Measurements from ENCODE around the gene ZC3H13.

ZC3H13 gene, protein sequence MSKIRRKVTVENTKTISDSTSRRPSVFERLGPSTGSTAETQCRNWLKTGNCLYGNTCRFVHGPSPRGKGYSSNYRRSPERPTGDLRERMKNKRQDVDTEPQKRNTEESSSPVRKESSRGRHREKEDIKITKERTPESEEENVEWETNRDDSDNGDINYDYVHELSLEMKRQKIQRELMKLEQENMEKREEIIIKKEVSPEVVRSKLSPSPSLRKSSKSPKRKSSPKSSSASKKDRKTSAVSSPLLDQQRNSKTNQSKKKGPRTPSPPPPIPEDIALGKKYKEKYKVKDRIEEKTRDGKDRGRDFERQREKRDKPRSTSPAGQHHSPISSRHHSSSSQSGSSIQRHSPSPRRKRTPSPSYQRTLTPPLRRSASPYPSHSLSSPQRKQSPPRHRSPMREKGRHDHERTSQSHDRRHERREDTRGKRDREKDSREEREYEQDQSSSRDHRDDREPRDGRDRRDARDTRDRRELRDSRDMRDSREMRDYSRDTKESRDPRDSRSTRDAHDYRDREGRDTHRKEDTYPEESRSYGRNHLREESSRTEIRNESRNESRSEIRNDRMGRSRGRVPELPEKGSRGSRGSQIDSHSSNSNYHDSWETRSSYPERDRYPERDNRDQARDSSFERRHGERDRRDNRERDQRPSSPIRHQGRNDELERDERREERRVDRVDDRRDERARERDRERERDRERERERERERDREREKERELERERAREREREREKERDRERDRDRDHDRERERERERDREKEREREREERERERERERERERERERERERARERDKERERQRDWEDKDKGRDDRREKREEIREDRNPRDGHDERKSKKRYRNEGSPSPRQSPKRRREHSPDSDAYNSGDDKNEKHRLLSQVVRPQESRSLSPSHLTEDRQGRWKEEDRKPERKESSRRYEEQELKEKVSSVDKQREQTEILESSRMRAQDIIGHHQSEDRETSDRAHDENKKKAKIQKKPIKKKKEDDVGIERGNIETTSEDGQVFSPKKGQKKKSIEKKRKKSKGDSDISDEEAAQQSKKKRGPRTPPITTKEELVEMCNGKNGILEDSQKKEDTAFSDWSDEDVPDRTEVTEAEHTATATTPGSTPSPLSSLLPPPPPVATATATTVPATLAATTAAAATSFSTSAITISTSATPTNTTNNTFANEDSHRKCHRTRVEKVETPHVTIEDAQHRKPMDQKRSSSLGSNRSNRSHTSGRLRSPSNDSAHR (N-terminal part only)

DNA sequence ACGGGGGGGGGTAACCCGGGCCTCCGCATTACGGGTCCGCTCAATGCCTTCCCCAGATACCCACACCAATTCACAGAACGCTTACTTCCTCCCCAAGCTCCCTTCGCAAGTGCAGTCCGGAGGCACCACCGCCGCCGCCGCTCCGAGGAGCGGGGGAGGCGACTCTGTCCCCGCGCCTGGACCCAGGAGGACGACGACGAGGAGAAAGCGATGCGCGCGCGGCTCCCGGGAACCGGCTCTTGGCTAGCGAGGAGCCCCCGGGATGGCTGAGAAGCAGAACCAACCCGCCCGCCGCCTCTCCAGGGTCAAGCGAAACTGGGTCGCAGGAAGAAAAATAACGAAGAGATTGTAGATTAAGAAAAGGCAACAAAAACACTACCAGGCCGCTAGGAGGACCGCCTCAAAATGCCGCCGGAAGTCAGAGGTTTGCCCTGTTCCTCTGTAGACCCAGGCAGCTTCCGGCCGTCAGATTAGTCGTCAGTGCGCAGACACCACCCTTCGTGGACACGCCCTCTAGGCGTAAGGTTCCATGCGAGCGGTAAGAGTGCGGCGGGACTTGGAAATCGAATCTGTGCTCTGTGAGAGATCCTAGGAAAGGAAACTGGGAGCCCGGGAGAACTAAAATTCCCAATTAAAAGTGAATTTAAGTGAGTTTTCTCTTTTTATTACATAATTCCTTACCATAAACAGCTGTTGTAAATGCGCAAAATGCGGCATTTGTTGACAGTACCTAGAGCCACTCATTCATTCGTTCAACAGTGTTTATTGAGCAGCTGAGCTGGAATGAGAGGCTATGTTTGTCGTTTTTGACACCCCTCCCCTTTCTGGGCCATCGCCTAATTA, at the start of gene ZC3H13:
Gene ZC3H13 (minus strand): TSS at position 428 of the 843 bp plus-strand sequence. CDS start 7,239 bp downstream, outside the sequence.
- peak; percentile 81 for DNase-seq

GRCh38 chr13:46102255-46102605, 49.7 kb upstream of the ZC3H13 start:
- DNase-seq, result no peak

GRCh38 chr13:46101484-46102254, 49.1 kb upstream of the ZC3H13 start:
- DNase-seq, result no peak

DNA sequence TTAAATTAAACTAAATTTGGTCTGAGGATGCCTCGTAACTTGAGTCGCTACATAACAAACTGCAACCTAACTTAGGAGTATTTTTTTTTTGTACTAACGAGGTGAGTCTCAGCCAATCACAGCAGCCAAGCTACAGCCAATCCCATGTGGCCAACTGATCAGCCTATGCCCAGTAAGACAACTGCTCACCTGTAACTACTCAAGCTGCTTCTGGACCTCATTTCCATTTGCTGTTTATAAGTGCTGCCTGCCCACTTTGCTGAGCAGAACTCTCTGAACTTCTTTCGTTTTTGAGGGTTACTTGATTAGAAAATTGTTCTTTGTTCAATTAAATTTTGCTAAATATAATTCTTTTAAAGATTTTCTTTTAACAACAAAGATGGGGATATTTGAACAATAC, 48.5 kb upstream of the ZC3H13 start:
- no peak for DNase-seq

GRCh38 chr13:46100191-46100815, 47.8 kb upstream of the ZC3H13 start:
- DNase-seq, result no peak

DNA sequence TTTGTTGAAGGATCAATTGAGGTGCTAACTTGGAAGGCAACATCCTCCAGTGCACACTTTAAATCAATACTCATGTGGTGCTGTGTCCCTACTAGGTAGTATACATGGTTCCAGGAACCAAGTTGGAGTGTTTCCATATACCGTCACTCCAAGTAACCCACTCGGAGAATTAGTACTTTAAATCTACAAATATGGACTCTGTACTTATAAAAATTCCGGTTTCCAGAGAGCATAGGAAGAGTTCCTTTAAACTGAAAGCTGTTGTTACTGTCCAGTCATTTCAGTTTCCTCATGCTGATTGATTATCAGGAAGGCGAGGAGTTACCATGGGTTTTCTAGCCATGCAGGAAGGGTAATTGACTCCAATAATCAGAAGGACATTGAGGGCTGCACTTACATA, 45.1 kb upstream of the ZC3H13 start:
- DNase-seq, result no peak

GRCh38 chr13:46097015-46097414, 44.5 kb upstream of the ZC3H13 start:
- DNase-seq, result no peak

DNA sequence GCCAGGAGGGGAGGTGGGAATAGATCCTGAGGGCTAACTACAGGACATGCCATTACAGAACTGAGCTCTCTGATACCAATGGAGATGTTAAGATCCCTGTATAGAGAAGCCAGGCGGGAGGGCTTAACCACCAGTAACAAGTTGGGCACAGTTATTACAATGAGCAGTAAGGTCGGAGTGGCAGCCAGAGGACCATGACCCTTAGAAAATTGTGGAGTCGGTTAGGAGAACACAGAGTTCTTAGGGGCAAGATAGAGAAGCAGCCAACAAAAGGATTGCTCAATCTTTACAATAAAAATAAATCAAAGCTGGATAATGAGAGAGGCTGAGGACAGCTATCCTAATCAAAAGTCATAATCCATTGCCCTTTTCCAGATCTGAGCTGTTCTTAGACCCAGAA, 41.9 kb upstream of the ZC3H13 start:
- no peak for DNase-seq

DNA sequence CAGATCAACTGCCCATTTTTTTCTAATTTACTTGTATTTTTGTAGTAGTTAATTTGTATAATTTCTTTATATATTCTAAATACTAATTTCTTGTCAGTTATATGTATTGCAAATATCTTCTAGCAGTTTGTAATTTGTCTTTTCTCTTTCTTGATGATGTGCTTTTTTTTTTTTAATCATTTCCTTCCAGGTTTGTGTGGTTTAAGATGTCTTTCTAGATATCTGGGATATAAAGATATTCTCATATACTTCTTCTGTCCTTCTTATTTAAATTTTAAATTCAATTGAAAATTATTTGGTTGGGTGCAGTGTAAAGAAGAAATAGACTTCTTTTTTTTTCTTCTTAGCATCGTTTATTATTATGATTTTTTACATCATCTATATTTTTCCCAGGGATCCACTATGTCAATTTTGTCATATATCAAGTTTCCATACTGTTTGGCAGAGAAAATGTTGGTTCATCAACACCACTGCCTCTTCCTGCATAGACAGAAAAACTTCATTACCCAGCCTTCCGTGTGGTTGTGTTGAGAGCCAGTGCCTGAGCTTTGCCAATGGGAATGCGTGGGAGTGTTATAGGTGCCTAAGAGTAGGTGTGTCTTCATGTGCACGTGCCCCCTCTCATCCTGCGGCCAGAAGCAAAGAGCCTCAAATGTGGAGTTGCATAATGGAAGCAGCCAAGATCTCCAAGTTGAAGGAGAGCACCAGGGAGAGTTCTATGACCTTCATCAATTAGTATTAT, 36.4 kb upstream of the ZC3H13 start:
- DNase-seq, result no peak

DNA sequence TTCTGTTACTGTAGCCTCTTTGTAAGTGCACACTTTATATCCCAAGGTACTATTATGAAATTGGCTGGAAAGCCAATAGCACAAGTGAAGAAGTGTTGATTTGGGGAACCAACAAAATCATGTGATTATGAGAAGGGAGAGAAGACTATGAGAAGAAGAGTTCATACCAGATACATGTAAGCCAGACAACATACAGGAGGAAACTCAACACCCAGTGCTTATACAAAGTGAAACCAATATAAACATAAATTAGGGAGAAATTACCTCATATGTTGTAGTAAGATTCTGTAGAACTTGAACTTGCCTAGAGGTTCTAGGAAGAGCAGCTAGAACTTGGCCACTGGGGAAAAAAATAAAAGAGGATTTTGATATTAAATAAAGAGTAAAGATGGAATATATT, 34.9 kb upstream of the ZC3H13 start:
- no peak for DNase-seq

DNA sequence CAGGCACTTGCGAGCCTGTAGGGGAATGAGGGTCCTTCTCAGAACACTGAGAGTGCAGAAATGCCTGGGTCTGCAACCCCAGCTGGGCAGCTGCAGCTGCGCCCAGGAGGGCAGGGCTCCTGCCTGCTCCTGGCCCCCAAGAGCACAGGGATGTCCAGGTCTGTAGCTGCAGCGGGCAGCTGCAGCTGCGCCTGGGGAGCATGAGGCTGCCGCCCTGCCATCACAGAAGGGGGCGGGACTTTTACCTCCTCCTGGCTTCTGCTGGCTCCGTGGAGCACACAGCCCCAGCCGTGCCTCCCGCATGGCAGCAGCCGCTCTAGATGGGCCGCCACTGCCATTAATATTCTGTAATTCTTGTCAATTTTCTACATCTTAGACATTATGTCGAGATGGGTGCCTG, 34.4 kb upstream of the ZC3H13 start:
- no peak for DNase-seq

GRCh38 chr13:46086421-46086922, 33.9 kb upstream of the ZC3H13 start:
- no peak for DNase-seq

- DNase-seq, result no peak
Measured at GRCh38 chr13:46085737-46086136, 33.2 kb upstream of the ZC3H13 start.

DNA sequence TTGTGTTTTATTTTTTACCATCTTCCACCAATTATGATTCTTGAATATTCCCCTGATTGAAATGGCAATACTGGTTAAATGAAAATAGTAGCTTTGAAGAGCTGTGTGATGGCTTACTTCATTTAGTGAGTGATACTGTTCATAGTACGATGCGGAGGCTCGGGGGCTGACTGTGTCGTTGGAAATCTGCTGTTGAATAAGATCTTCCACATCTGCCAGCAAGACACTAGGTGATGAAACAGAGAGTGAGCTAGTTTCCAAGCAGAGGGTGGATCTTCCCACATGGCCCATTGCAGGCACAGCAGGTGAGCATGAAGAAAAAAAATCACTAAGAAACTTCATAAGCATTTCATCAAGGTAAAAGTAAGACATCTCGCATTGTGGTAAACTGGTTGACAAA, 29.8 kb upstream of the ZC3H13 start:
- DNase-seq, result no peak

GRCh38 chr13:46079770-46080169, 27.2 kb upstream of the ZC3H13 start:
- no peak for DNase-seq

DNA sequence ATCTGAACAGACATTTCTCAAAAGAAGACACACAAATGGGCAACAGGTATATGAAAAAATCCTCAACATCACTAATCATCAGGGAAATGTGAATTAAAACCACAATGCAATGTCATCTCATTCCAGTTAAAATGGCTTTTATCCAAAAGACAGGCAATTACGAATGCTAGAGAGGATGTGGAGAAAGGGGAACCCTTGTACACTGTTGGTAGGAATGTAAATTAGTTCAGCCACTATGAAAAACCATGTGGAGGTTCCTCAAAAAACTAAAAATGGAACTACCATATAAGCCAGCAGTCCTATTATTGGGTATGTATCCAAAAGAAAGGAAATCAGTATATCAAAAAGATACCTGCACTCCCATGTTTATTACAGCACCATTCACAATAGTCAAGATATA, 24.7 kb upstream of the ZC3H13 start:
- no peak for DNase-seq

- DNase-seq, result no peak
Measured at GRCh38 chr13:46076827-46077226, 24.3 kb upstream of the ZC3H13 start.

GRCh38 chr13:46075811-46076210, 23.3 kb upstream of the ZC3H13 start:
- DNase-seq, result no peak

GRCh38 chr13:46071590-46072249, 19.2 kb upstream of the ZC3H13 start:
- no peak for DNase-seq

GRCh38 chr13:46063292-46063691, 10.7 kb upstream of the ZC3H13 start:
- DNase-seq, result no peak
